NCI-H524 (cell line): Measurements from ENCODE around the gene ARHGAP6.

Experiments
- DNase-seq, 2 experiments: peaks; one replicate each; lab custom pipeline; 2025; lab: John Stamatoyannopoulos, UW

ARHGAP6 gene

GRCh38 chrX:11296051-11296450, 369.7 kb downstream of the ARHGAP6 start:
- DNase-seq, result no peak

- no peak for DNase-seq
Measured at GRCh38 chrX:11293113-11293512, 372.6 kb downstream of the ARHGAP6 start, which contains the start of gene AMELX. TSS of gene AMELX (plus strand) at chrX:11293413. CDS start at chrX:11294789, 1,376 bp downstream.

- no peak for DNase-seq
Measured at GRCh38 chrX:11290416-11291102, 375.2 kb downstream of the ARHGAP6 start.

GRCh38 chrX:11287505-11287904, 378.2 kb downstream of the ARHGAP6 start:
- DNase-seq, result no peak

DNA sequence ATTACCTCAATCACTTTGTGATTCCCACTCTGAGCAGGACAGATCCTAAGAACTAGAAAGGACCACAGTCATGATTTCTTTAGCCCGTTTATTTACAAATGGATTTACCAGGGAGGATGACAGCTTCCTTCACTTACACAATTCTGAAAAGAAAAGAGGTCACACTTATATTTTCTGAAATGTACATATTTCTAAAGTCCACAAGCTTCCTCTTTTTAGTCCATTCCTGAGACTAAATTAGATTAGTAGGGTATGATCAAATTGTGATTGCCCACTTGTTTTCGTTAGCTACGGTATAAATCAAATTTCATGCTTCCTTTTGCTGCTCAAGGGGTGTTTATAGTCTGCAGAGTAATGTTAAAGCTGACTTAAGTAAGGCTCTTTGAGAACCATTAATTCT, 380.1 kb downstream of the ARHGAP6 start:
- DNase-seq, result no peak

GRCh38 chrX:11282043-11282442, 383.7 kb downstream of the ARHGAP6 start:
- DNase-seq, result no peak

- DNase-seq, result no peak
Measured at GRCh38 chrX:11273544-11273943, 392.2 kb downstream of the ARHGAP6 start.

GRCh38 chrX:11272863-11273262, 392.9 kb downstream of the ARHGAP6 start:
- no peak for DNase-seq

GRCh38 chrX:11272290-11272689, 393.4 kb downstream of the ARHGAP6 start:
- DNase-seq, result no peak

- DNase-seq, result no peak
Measured at GRCh38 chrX:11269996-11270395, 395.7 kb downstream of the ARHGAP6 start.

DNA sequence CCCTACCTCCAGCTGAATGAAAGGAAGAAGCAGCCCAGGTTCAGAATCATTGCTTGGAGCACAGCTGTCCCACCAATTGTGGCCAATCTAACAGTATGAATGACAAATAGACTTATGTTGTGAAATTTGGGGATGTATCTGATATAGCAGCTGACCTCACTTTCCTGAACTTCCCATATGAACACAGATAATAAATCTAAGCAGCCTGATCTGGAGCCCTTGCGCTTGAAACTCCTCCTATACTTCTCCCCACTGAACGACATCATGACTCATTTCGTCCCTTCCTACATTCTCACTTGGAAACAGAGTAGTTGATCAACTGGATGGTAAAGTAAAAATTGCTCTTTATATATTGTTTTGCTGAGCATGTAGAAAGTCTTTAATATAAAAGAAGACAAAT, 396.7 kb downstream of the ARHGAP6 start:
- no peak for DNase-seq

DNA sequence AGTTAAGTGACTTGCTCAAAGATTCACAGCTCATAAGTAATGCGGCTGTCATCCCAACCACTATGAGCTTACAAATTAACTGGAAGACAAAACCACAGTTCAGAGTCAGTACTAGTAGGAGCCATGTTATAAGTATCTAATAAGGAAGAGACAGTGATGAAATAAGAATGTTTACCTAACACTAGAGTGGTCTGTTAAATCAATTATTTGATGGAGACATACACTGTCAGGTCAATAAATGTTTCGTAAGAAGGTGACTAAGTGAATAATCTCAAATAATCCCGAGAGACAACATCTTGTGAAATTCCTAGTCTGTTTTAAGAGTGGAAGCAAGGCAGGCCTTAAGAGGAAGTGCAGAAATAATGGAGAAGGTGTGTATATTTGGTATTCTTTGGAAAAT, 398.3 kb downstream of the ARHGAP6 start:
- DNase-seq, result no peak

DNA sequence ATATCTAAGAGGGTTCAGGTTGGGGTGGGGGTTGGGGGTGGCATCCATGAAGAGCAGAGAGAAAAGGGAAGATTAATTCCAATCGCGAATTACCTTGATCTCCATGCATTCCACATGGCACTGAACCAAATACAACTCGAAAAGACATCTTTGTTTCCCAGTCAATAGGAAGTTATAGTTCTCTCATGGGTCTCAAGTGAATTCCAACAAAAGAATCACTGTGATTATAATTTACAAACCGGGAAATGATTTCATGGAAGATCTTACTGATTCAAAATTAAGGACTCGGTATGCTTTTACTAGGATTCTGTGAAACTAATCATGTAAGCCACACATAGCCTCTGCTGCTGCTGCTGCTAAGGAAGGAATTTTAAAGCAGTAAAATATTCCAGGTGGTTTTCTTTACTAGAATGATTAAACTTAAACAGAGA, 399.1 kb downstream of the ARHGAP6 start:
- DNase-seq, result no peak

- no peak for DNase-seq
Measured at GRCh38 chrX:11265352-11265751, 400.4 kb downstream of the ARHGAP6 start.

GRCh38 chrX:11264925-11265324, 400.8 kb downstream of the ARHGAP6 start:
- no peak for DNase-seq

GRCh38 chrX:11261260-11261659, 404.5 kb downstream of the ARHGAP6 start:
- no peak for DNase-seq

DNA sequence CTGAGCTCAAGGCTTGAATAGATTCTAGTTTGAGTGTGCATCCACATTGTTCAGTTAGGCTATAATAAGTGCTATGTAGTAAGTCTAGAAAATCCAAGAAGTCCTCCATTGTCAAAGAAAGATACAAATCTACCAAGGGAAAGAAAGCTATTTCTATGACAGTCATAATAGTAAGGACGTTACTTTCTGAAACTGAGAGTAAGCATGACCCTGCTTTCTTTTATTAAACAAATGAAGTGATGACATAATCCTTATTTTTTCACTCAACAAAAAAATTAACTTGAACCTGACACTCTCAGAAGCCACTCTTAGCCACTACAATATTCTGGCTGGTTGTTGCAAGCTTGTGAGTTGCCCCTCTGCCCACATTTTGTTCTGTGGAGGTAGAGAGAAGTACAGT, 406.3 kb downstream of the ARHGAP6 start:
- DNase-seq, result no peak

- DNase-seq, result no peak
Measured at GRCh38 chrX:11257711-11258110, 408.0 kb downstream of the ARHGAP6 start.

DNA sequence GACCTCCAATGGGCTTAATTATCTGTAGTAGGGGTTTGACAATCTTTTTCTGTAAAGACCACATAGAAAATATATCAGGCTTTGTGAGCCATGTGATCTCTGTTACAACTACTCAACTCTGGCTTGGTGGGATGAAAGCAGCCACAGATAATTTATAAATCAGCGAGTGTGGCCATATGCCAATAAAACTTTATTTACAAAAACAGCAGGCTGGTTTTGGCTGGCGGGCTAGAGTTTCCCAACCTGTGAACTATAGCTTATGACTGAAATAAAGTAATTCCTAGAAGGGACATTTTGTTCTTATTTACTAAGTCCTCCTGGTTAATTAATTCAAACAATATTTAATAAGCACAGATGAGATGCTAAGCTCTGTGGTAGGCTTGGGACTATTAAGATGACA, 408.4 kb downstream of the ARHGAP6 start:
- DNase-seq, result no peak

- no peak for DNase-seq
Measured at GRCh38 chrX:11254417-11255109, 411.2 kb downstream of the ARHGAP6 start.

- no peak for DNase-seq
Measured at GRCh38 chrX:11244636-11245035, 421.1 kb downstream of the ARHGAP6 start.

- DNase-seq, result no peak
Measured at GRCh38 chrX:11242704-11243103, 423.0 kb downstream of the ARHGAP6 start.

DNA sequence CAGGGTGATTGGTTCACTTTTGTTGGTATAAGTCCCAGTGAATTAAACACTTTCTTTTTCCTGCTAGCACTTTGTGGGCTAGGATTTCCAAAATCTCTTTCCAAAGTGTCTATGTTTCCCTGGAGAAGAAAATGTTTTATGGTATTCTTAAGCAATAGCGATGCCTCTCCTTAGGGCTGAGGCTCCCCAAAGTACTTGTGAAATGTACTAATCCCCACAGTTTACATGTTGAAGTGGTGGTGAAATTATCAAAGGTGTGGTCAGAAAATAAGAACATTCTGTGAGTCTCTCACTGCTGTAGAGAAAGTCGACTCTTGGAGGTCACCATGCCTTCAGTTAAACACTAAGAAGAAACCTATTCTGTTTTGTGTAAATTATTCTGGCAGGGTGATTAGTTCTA, 424.0 kb downstream of the ARHGAP6 start:
- DNase-seq, result no peak

- no peak for DNase-seq
Measured at GRCh38 chrX:11239230-11239629, 426.5 kb downstream of the ARHGAP6 start.
